Naive thymus-derived CD4-positive, alpha-beta T cell (primary cell): ENCODE results near the gene ZDHHC14. TPM values are rescaled to one million over a fixed set of nuclear protein-coding genes. Genes with fewer than 3 reads are reported as not detected.

Experiments used
- ATAC-seq: fragments of 150-1000 bp; cut with Tn5 transposase; 2 replicates; pipeline ENCODE4 v1.10.0; 2021; ENCODE audit warnings: mild to moderate bottlenecking, moderate library complexity
- CTCF ChIA-PET: fragments of 350-600 bp; sonication (Branson Sonifier 250); formaldehyde crosslinking; loops from one replicate; lab custom pipeline; 2021; ENCODE audit warnings: antibody characterized with exemption; lab: Charles Lee
- POLR2A ChIA-PET: fragments of 350-600 bp; sonication (Branson Sonifier 250); formaldehyde crosslinking; loops from one replicate; lab custom pipeline; 2021; ENCODE audit warnings: antibody characterized with exemption, inconsistent platforms; lab: Charles Lee
- DNase-seq, 9 donors: peaks; one replicate each; pipeline versions ENCODE4 v3.0.0 to v3.0.0-alpha.2; 2020 to 2022; ENCODE audit warnings: mixed read lengths in 1 of 9
- H3K27ac ChIP-seq: one replicate; pipeline ENCODE4 v1.7.0; 2013; ENCODE audit warnings: mild to moderate bottlenecking, low read depth, low read length, moderate library complexity
- H3K27me3 ChIP-seq, 2 donors: one replicate each; pipeline ENCODE4 v1.7.0; 2013; ENCODE audit warnings: low read length in 2 of 2, mild to moderate bottlenecking in 2 of 2, moderate library complexity in 2 of 2; ENCODE audit not compliant: control insufficient read depth in 2 of 2, insufficient read depth in 2 of 2
- H3K36me3 ChIP-seq, 3 experiments: 1 replicate in 2 of 3; 2 replicates in 1 of 3; pipeline ENCODE4 v1.7.0; 2013; ENCODE audit warnings: low read length in 3 of 3, mild to moderate bottlenecking in 3 of 3, moderate library complexity in 1 of 3; ENCODE audit not compliant: insufficient read depth in 3 of 3, control insufficient read depth in 2 of 3
- H3K4me1 ChIP-seq, 2 donors: one replicate each; pipeline ENCODE4 v1.7.0; 2013; ENCODE audit warnings: low read length in 2 of 2, mild to moderate bottlenecking in 2 of 2, moderate library complexity in 1 of 2; ENCODE audit not compliant: control insufficient read depth in 2 of 2, insufficient read depth in 2 of 2
- H3K4me3 ChIP-seq: 2 replicates; pipeline ENCODE4 v1.7.0; 2013; ENCODE audit warnings: mild to moderate bottlenecking, low read length
- H3K9me3 ChIP-seq, 3 experiments: 1 replicate in 2 of 3; 2 replicates in 1 of 3; pipeline ENCODE4 v1.7.0; 2013; ENCODE audit warnings: low read length in 3 of 3; ENCODE audit not compliant: control insufficient read depth in 2 of 3
- H3K27ac Mint-ChIP-seq, 9 donors: one replicate each; pipeline ENCODE4 v1.8.0; 2020 to 2022; ENCODE audit warnings: mixed read lengths in 9 of 9, mild to moderate bottlenecking in 8 of 9, moderate library complexity in 5 of 9, inconsistent platforms in 2 of 9
- H3K27me3 Mint-ChIP-seq, 5 donors: one replicate each; pipeline ENCODE4 v1.8.0; 2021 to 2022; ENCODE audit warnings: mixed read lengths in 5 of 5, mild to moderate bottlenecking in 1 of 5
- H3K36me3 Mint-ChIP-seq, 5 donors: one replicate each; pipeline ENCODE4 v1.8.0; 2020 to 2022; ENCODE audit warnings: mixed read lengths in 5 of 5, mild to moderate bottlenecking in 3 of 5, inconsistent platforms in 1 of 5
- H3K4me1 Mint-ChIP-seq, 7 donors: one replicate each; pipeline ENCODE4 v1.8.0; 2020 to 2022; ENCODE audit warnings: mixed read lengths in 7 of 7, mild to moderate bottlenecking in 3 of 7, inconsistent platforms in 1 of 7
- H3K4me3 Mint-ChIP-seq, 10 donors: one replicate each; pipeline ENCODE4 v1.8.0; 2020 to 2022; ENCODE audit warnings: mild to moderate bottlenecking in 10 of 10, mixed read lengths in 10 of 10, moderate library complexity in 6 of 10, inconsistent platforms in 2 of 10
- H3K9me3 Mint-ChIP-seq, 11 donors: one replicate each; pipeline ENCODE4 v1.8.0; 2020 to 2022; ENCODE audit warnings: mixed read lengths in 11 of 11, mild to moderate bottlenecking in 4 of 11, inconsistent platforms in 1 of 11, moderate library complexity in 1 of 11
- intact Hi-C, 2 donors: fragments of 100-400 bp; cut with micrococcal nuclease; formaldehyde crosslinking; loops; one replicate each; pipeline ENCODE4 v1.15.1; 2023
- polyA plus RNA-seq, 2 donors: library from polyadenylated mRNA; unstranded; fragments of 300-500 nt; fragmentation: Illumina TruSeq; gene quantifications; one replicate each; pipeline ENCODE4 v1.2.3, GENCODE V29; 2021
- total RNA-seq, 6 experiments: library from RNA in 5 of 6; stranded (reverse) in 5 of 6; gene quantifications; 1 replicate in 5 of 6; 2 replicates in 1 of 6; pipeline ENCODE4 v1.2.3 and lab custom pipeline; 2021 to 2026

ZDHHC14 gene
- total and polyA plus RNA-seq, 7 experiments from 2014 or later = 0.13 to 18.2 (median 0.95) TPM

- H3K4me1 Mint-ChIP-seq = peaks cover 6 to 60% (median 14%) of the 10 kb centered on the region in 7 donors
- Histone ChIP-seq H3K36me3 (no peaks in the 10 kb centered on the region), H3K4me3 (no peak overlapping the region), H3K9me3 (no peaks in the 10 kb centered on the region), H3K27me3 (no peaks in the 10 kb centered on the region), H3K27ac (no peak overlapping the region), H3K4me1 (peaks cover 7 to 10% of the 10 kb centered on the region in 2 donors)
- peaks cover 0 to 28% (median 0%) of the 10 kb centered on the region in 5 donors for H3K36me3 Mint-ChIP-seq
- H3K27me3 Mint-ChIP-seq = no peaks in the 10 kb centered on the region
- no peak for DNase-seq
- ChIA-PET CTCF (no interaction called here), POLR2A (no interaction called here)
- intact Hi-C loops = no loop called here
- H3K27ac Mint-ChIP-seq = no peak overlapping the region
- no peak for ATAC-seq
- H3K9me3 Mint-ChIP-seq = peaks cover 0 to 5% (median 0%) of the 10 kb centered on the region in 11 donors
- no peak overlapping the region for H3K4me3 Mint-ChIP-seq
Observed at GRCh38 chr6:157457787-157458186, 76.8 kb downstream of the ZDHHC14 start.

- Histone ChIP-seq H3K27me3 (no peaks in the 10 kb centered on the region), H3K9me3 (no peaks in the 10 kb centered on the region), H3K4me1 (peaks cover 7 to 10% of the 10 kb centered on the region in 2 donors), H3K27ac (no peak overlapping the region), H3K36me3 (no peaks in the 10 kb centered on the region), H3K4me3 (no peak overlapping the region)
- DNase-seq (peak in 1 of 9 donors; percentile 68), ATAC-seq (no peak)
- H3K4me1 Mint-ChIP-seq = peaks cover 6 to 71% (median 14%) of the 10 kb centered on the region in 7 donors
- peaks cover 0 to 2% (median 0%) of the 10 kb centered on the region in 11 donors for H3K9me3 Mint-ChIP-seq
- no peaks in the 10 kb centered on the region for H3K27me3 Mint-ChIP-seq
- peak overlapping the region in 2 of 10 donors; percentile 5 to 65 for H3K4me3 Mint-ChIP-seq
- ChIA-PET POLR2A (no interaction called here), CTCF (no interaction called here)
- H3K27ac Mint-ChIP-seq = peak overlapping the region in 1 of 9 donors; percentile 86
- peaks cover 0 to 19% (median 0%) of the 10 kb centered on the region in 5 donors for H3K36me3 Mint-ChIP-seq
- intact Hi-C loops = no loop called here
Observed at GRCh38 chr6:157459327-157459726, 78.3 kb downstream of the ZDHHC14 start.

DNA sequence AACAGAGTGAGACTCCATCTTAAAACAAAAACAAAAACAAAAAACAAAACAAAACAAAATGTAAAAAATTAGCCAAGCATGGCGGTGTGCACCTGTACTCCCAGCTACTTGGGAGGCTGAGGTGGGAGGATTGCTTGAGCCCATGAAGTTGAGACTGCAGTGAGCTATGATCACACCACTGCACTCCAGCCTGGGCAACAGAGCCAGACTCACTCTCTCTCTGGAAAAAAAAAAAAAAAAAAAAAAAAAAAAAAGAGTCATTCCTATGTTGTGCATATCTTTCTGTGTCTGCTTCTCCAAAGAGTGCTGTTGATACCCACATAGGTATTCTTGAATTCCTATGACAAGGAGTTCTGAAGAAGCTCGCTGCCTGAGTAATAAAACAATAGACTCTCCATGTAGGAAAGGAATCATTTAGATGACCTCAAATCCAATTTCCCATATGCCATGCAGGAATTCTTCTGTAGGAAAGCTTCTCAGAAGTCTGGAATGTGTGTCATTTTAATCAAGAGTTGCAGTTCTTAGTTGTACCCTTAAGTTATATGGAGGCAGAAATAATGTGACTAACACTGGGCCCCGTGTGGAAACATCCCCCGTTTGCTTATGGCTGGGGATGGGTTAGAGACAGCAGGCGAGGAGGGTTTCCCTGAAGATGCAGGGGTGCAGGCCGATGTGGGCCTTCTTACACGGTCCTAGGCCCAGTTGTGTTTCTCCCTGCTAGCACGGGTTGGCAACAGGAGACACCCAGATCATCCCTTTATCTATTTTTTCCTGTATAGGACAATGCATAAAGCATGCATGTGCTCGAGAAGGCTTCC is 79.4 kb downstream of the ZDHHC14 start:
- intact Hi-C loops = loop anchor here in 1 of 2 donors (2.0 to 10.0 kb wide), 4 partner anchors 18 to 364 kb away; partner anchors contain the start of genes SNX9 and TMEM242
- H3K9me3 ChIP-seq = no peaks in the 10 kb centered on the region
- Mint-ChIP-seq H3K4me1 (peaks cover 6 to 70% (median 12%) of the 10 kb centered on the region in 7 donors), H3K27ac (peak overlapping the region in 1 of 9 donors; percentile 88), H3K4me3 (peak overlapping the region in 1 of 10 donors; percentile 61), H3K9me3 (peaks cover 0 to 2% (median 0%) of the 10 kb centered on the region in 11 donors), H3K27me3 (no peaks in the 10 kb centered on the region), H3K36me3 (peaks cover 0 to 19% (median 0%) of the 10 kb centered on the region in 5 donors)
- H3K27ac ChIP-seq = no peak overlapping the region
- ChIA-PET CTCF (no interaction called here), POLR2A (no interaction called here)
- peaks cover 7 to 10% of the 10 kb centered on the region in 2 donors for H3K4me1 ChIP-seq
- H3K4me3 ChIP-seq = no peak overlapping the region
- no peaks in the 10 kb centered on the region for H3K36me3 ChIP-seq
- H3K27me3 ChIP-seq = no peaks in the 10 kb centered on the region
- DNase-seq = no peak
- ATAC-seq = no peak

DNA sequence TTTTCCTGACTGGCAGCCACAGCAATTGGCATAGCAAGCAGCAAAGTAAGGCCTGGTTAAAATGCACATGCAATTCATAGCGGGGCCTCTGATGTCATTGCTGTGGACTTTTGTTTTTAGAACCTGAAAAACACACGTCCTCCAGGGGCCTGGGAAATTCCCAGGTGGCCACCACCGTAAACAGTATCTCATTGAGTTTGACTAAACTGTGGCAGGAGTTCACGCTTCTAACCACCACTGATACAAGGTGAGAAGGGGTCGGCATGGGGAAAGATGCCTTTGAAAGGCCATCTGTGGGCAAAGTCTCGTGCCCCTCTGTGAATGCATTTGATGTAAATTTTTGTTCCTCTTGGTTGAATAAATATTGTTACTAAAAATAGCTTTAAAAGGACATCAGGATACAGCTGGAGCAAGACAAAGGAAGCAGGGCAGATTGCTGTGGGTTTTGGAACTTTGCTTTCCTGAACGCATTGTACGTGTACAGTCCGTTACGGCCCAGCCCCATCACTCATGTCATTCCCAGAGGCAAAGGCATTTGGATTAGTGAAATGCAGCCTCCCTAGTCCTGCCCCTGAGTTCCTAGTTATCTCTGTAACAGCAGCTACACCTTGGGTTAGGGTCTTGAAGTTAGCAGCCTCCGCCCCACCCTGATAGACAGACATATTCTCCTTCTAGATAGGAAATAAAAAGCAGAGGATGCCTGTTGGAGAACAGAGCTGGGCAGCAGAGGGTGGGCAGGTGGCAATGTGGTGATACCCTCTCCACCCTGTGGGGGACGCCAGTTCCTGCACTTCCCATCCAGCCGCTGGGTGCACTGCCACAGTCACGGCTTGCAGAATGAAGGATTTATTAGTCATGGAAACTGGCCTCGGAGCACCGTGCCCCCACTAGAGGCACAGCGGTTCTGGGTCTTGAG is 80.3 kb downstream of the ZDHHC14 start:
- no peaks in the 10 kb centered on the region for H3K27me3 ChIP-seq
- ATAC-seq (peak; percentile 71), DNase-seq (peak in 2 of 9 donors; percentile 2 to 72)
- POLR2A ChIA-PET = no interaction called here
- Mint-ChIP-seq H3K4me1 (peaks cover 4 to 67% (median 5%) of the 10 kb centered on the region in 7 donors), H3K27ac (peak overlapping the region in 1 of 9 donors; percentile 88), H3K27me3 (no peaks in the 10 kb centered on the region), H3K9me3 (peaks cover 0 to 2% (median 0%) of the 10 kb centered on the region in 11 donors), H3K4me3 (peak overlapping the region in 1 of 10 donors; percentile 61), H3K36me3 (peaks cover 0 to 15% (median 0%) of the 10 kb centered on the region in 5 donors)
- H3K4me1 ChIP-seq = peaks cover 3 to 10% of the 10 kb centered on the region in 2 donors
- intact Hi-C loops = loop anchor here in 1 of 2 donors (2.0 to 10.0 kb wide), 4 partner anchors 18 to 364 kb away; partner anchors contain the start of genes SNX9 and TMEM242
- H3K4me3 ChIP-seq = no peak overlapping the region
- H3K36me3 ChIP-seq = no peaks in the 10 kb centered on the region
- H3K27ac ChIP-seq = no peak overlapping the region
- no peaks in the 10 kb centered on the region for H3K9me3 ChIP-seq
- CTCF ChIA-PET = no interaction called here

- no peak overlapping the region for H3K4me3 ChIP-seq
- peaks cover 0 to 10% of the 10 kb centered on the region in 2 donors for H3K4me1 ChIP-seq
- DNase-seq = no peak
- no peaks in the 10 kb centered on the region for H3K27me3 Mint-ChIP-seq
- peaks cover 0 to 16% (median 0%) of the 10 kb centered on the region in 5 donors for H3K36me3 Mint-ChIP-seq
- POLR2A ChIA-PET = no interaction called here
- no peaks in the 10 kb centered on the region for H3K36me3 ChIP-seq
- CTCF ChIA-PET = interaction anchor here (0.6 to 0.7 kb wide), 3 partner anchors 18 to 56 kb away, joined by 3 to 6 read pairs (median 3); no protein-coding TSS in a partner anchor
- intact Hi-C loops = loop anchor here in 1 of 2 donors (5.0 to 10.0 kb wide), 3 partner anchors 141 to 362 kb away; partner anchors contain the start of genes SNX9 and TMEM242
- H3K4me3 Mint-ChIP-seq = no peak overlapping the region
- peaks cover 0 to 61% (median 0%) of the 10 kb centered on the region in 7 donors for H3K4me1 Mint-ChIP-seq
- H3K27ac Mint-ChIP-seq = peak overlapping the region in 1 of 9 donors; percentile 64
- no peak overlapping the region for H3K27ac ChIP-seq
- ATAC-seq = no peak
- no peaks in the 10 kb centered on the region for H3K9me3 ChIP-seq
- peaks cover 0 to 2% (median 0%) of the 10 kb centered on the region in 11 donors for H3K9me3 Mint-ChIP-seq
- H3K27me3 ChIP-seq = no peaks in the 10 kb centered on the region
Observed at GRCh38 chr6:157462956-157463742, 82.2 kb downstream of the ZDHHC14 start.
